Upper lobe of left lung (tissue), 6 donors: ENCODE data around the gene CEP135. TPM values are rescaled to one million over a fixed set of nuclear protein-coding genes. Genes with fewer than 3 reads are reported as not detected.
"Not testable (repeated sequence)": the region's sequence is repeated elsewhere in the genome, so short reads cannot be mapped to it uniquely, and the experiment has no call there.

ENCODE experiments used
- ATAC-seq, 2 donors: fragments of 200-7000 bp; cut with Tn5 transposase; one replicate each; pipeline ENCODE4 v1.9.1; 2022; ENCODE audit warnings: mild to moderate bottlenecking in 2 of 2, moderate library complexity in 2 of 2; ENCODE audit not compliant: low FRiP score in 2 of 2
- DNase-seq, 2 donors: peaks; one replicate each; pipeline ENCODE4 v3.0.0-alpha.2; 2019 to 2020
- H3K27ac ChIP-seq, 4 donors: fragments of 200-600 bp; sonication (generic); one replicate each; pipeline ENCODE4 v1.5.1; 2016 to 2019
- H3K27me3 ChIP-seq, 4 donors: fragments of 200-600 bp; sonication (generic); one replicate each; pipeline ENCODE4 v1.5.1; 2017 to 2019
- H3K36me3 ChIP-seq, 4 donors: fragments of 200-600 bp; sonication (generic); one replicate each; pipeline ENCODE4 v1.5.1; 2016 to 2019
- H3K4me1 ChIP-seq, 4 donors: fragments of 200-600 bp; sonication (generic); one replicate each; pipeline ENCODE4 v1.5.1; 2018 to 2019
- H3K4me3 ChIP-seq, 4 donors: fragments of 200-600 bp; sonication (generic); one replicate each; pipeline ENCODE4 v1.5.1; 2017 to 2019; ENCODE audit warnings: mild to moderate bottlenecking in 2 of 4, moderate library complexity in 1 of 4
- H3K9me3 ChIP-seq, 4 donors: fragments of 200-600 bp; sonication (generic); one replicate each; pipeline ENCODE4 v1.5.1; 2018 to 2019
- CTCF ChIP-seq, 6 experiments: fragments of 450-650 bp in 4 of 6; fragments of 200-600 bp in 2 of 6; sonication (generic) in 2 of 6; IDR thresholded peaks; one replicate each; pipeline ENCODE4 v1.5.1; 2016 to 2019; ENCODE audit warnings: antibody characterized with exemption in 6 of 6
- EP300 ChIP-seq, 4 donors: sonication (generic); formaldehyde crosslinking; IDR thresholded peaks; one replicate each; pipeline ENCODE4 v1.5.1; 2017; ENCODE audit warnings: antibody characterized with exemption in 4 of 4, control low read depth in 2 of 4
- POLR2A ChIP-seq, 4 donors: fragments of 450-650 bp; IDR thresholded peaks; one replicate each; pipeline ENCODE4 v1.5.1; 2016 to 2017; ENCODE audit warnings: antibody characterized with exemption in 4 of 4, mild to moderate bottlenecking in 2 of 4
- POLR2AphosphoS5 ChIP-seq, 2 donors: sonication (generic); formaldehyde crosslinking; IDR thresholded peaks; one replicate each; pipeline ENCODE4 v1.5.1; 2017; ENCODE audit warnings: antibody characterized with exemption in 2 of 2
- WGBS, 2 donors: methylation state at CpG; one replicate each; pipeline ENCODE4 v1.1.5; 2017 to 2018; 5-methylcytosine and 5-hydroxymethylcytosine counted together
- total RNA-seq, 6 donors: library from RNA; depleted of rRNA in 4 of 6; stranded (reverse); fragments of >200 nt in 4 of 6; gene quantifications; one replicate each; pipeline versions ENCODE4 v1.1.0 to v1.2.1, GENCODE V29; 2016 to 2021
- donor health status: DM: no; HTN: no; CAD: no; lungs with moderate emphysema.
- donor health status: DM: no; HTN: yes; CAD: no; lungs with severe emphysema.

The CEP135 gene
- total RNA-seq, 6 donors from 2014 or later, result 4.7 to 14.1 (median 8.4) TPM

- TF ChIP-seq CTCF (IDR thresholded peaks at IDR 0.05), result no peak
- no peak for TF ChIP-seq POLR2A (IDR thresholded peaks at IDR 0.05)
- TF ChIP-seq EP300 (IDR thresholded peaks at IDR 0.05), result no peak
- Histone ChIP-seq H3K36me3 (no peaks in the 10 kb centered on the region), H3K27me3 (no peaks in the 10 kb centered on the region), H3K27ac (no peak overlapping the region), H3K4me1 (no peaks in the 10 kb centered on the region), H3K9me3 (peaks cover 0 to 7% (median 3%) of the 10 kb centered on the region in 4 donors), H3K4me3 (no peak overlapping the region)
- DNase-seq (no peak), ATAC-seq (no peak)
- 90 to 95% methylated on average over 1 of the region's 1 CpG for WGBS, 2 donors
Measured at GRCh38 chr4:55928846-55929245, 19.9 kb upstream of the CEP135 start.

GRCh38 chr4:55931043-55931442 is 17.7 kb upstream of the CEP135 start:
- Histone ChIP-seq H3K27ac (no peak overlapping the region), H3K9me3 (peaks cover 0 to 10% (median 4%) of the 10 kb centered on the region in 4 donors), H3K36me3 (no peaks in the 10 kb centered on the region), H3K27me3 (no peaks in the 10 kb centered on the region), H3K4me1 (no peaks in the 10 kb centered on the region), H3K4me3 (no peak overlapping the region)
- TF ChIP-seq CTCF (IDR thresholded peaks at IDR 0.05) (no peak), POLR2A (IDR thresholded peaks at IDR 0.05) (no peak), POLR2AphosphoS5 (IDR thresholded peaks at IDR 0.05) (no peak), EP300 (IDR thresholded peaks at IDR 0.05) (no peak)
- 67 to 68% methylated on average over 2 of the region's 2 CpGs for WGBS, 2 donors
- no peak for ATAC-seq
- DNase-seq, result no peak

- Histone ChIP-seq H3K4me1 (no peaks in the 10 kb centered on the region), H3K4me3 (no peak overlapping the region), H3K27me3 (no peaks in the 10 kb centered on the region), H3K27ac (no peak overlapping the region), H3K9me3 (peaks cover 0 to 14% (median 5%) of the 10 kb centered on the region in 4 donors), H3K36me3 (peaks cover 0 to under 1% (median 0%) of the 10 kb centered on the region in 4 donors)
- WGBS, 2 donors, result 79 to 85% methylated on average over 3 of the region's 3 CpGs
- TF ChIP-seq EP300 (IDR thresholded peaks at IDR 0.05), result no peak
- no peak for TF ChIP-seq POLR2AphosphoS5 (IDR thresholded peaks at IDR 0.05)
- TF ChIP-seq POLR2A (IDR thresholded peaks at IDR 0.05), result no peak
- TF ChIP-seq CTCF (IDR thresholded peaks at IDR 0.05), result no peak
- ATAC-seq, result no peak
- no peak for DNase-seq
Measured at GRCh38 chr4:55931833-55932232, 16.9 kb upstream of the CEP135 start.

- Histone ChIP-seq H3K9me3 (peaks cover under 1 to 20% (median 9%) of the 10 kb centered on the region in 4 donors), H3K27ac (no peak overlapping the region), H3K27me3 (no peaks in the 10 kb centered on the region), H3K4me3 (no peak overlapping the region), H3K4me1 (no peaks in the 10 kb centered on the region), H3K36me3 (peaks cover 0 to 7% (median 1%) of the 10 kb centered on the region in 4 donors)
- WGBS, 2 donors, result 93 to 94% methylated on average over 3 of the region's 3 CpGs
- no peak for ATAC-seq
- no peak for DNase-seq
- TF ChIP-seq POLR2A (IDR thresholded peaks at IDR 0.05) (no peak), EP300 (IDR thresholded peaks at IDR 0.05) (no peak), POLR2AphosphoS5 (IDR thresholded peaks at IDR 0.05) (no peak), CTCF (IDR thresholded peaks at IDR 0.05) (no peak)
Measured at GRCh38 chr4:55932511-55932910, 16.2 kb upstream of the CEP135 start.

GRCh38 chr4:55933611-55934010 is 15.1 kb upstream of the CEP135 start:
- peaks cover 3 to 25% (median 10%) of the 10 kb centered on the region in 4 donors for H3K9me3 ChIP-seq
- no peak overlapping the region for H3K4me3 ChIP-seq
- no peak overlapping the region for H3K27ac ChIP-seq
- H3K27me3 ChIP-seq, result no peaks in the 10 kb centered on the region
- ATAC-seq (no peak), DNase-seq (no peak)
- peaks cover 0 to 18% (median 11%) of the 10 kb centered on the region in 4 donors for H3K36me3 ChIP-seq
- H3K4me1 ChIP-seq, result no peaks in the 10 kb centered on the region
- TF ChIP-seq EP300 (IDR thresholded peaks at IDR 0.05) (no peak), POLR2AphosphoS5 (IDR thresholded peaks at IDR 0.05) (no peak), CTCF (IDR thresholded peaks at IDR 0.05) (no peak), POLR2A (IDR thresholded peaks at IDR 0.05) (no peak)
- WGBS, 2 donors, result 66 to 74% methylated on average over 2 of the region's 2 CpGs

- not testable (repeated sequence) for H3K4me1 ChIP-seq, ATAC-seq, H3K27ac ChIP-seq, H3K4me3 ChIP-seq, DNase-seq, H3K27me3 ChIP-seq
- H3K9me3 ChIP-seq, result peaks cover 3 to 28% (median 10%) of the 10 kb centered on the region in 4 donors
- peaks cover 0 to 37% (median 13%) of the 10 kb centered on the region in 4 donors for H3K36me3 ChIP-seq
- 93 to 94% methylated on average over 6 of the region's 6 CpGs for WGBS, 2 donors
Measured at GRCh38 chr4:55935907-55936306, 12.8 kb upstream of the CEP135 start.
